GM10248 (cell line): Measurements from ENCODE around the gene TTC8.

ENCODE experiments used
- CTCF ChIA-PET: fragments of 300-600 bp; sonication (Branson Sonifier 250); formaldehyde crosslinking; extraction: SDS; loops from one replicate; lab custom pipeline; 2021; ENCODE audit warnings: antibody characterized with exemption; lab: Yijun Ruan, JAX
- POLR2A ChIA-PET: fragments of 350-650 bp; sonication (Branson Sonifier 250); formaldehyde crosslinking; extraction: SDS; loops from one replicate; lab custom pipeline; 2020; ENCODE audit warnings: antibody characterized with exemption; lab: Yijun Ruan, JAX
- DNase-seq: peaks from one replicate; pipeline ENCODE4 v3.0.0; 2012; ENCODE audit errors: extremely low spot score
- TF ChIP-seq, protein P1 (sequence below): IDR thresholded peaks from 2 replicates; pipeline ENCODE4 v1.5.1; 2012; ENCODE audit warnings: mild to moderate bottlenecking, low read depth; ENCODE audit errors: extremely low read depth, missing control alignments, control extremely low read depth

The TTC8 gene

DNA sequence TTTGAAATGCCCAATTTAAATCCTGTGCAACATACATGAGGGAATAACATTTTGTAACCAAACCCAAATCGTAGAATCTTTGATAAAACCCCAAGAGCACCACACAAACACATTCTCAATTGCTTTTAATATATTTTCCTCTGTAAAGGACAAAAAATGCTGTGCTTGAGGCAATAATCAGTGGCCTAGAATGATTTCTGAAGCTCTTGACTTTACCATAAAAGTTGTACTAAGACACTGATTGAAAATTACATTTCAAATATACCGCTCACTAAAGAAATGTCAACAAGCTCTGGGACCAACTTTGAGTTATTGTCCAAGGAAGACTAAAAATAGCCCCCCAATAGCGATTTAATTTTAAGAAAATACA lies 33.2 kb upstream of the TTC8 start:
- TF ChIP-seq, protein P1, sequence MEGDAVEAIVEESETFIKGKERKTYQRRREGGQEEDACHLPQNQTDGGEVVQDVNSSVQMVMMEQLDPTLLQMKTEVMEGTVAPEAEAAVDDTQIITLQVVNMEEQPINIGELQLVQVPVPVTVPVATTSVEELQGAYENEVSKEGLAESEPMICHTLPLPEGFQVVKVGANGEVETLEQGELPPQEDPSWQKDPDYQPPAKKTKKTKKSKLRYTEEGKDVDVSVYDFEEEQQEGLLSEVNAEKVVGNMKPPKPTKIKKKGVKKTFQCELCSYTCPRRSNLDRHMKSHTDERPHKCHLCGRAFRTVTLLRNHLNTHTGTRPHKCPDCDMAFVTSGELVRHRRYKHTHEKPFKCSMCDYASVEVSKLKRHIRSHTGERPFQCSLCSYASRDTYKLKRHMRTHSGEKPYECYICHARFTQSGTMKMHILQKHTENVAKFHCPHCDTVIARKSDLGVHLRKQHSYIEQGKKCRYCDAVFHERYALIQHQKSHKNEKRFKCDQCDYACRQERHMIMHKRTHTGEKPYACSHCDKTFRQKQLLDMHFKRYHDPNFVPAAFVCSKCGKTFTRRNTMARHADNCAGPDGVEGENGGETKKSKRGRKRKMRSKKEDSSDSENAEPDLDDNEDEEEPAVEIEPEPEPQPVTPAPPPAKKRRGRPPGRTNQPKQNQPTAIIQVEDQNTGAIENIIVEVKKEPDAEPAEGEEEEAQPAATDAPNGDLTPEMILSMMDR = no peak
- no peak for DNase-seq
- CTCF ChIA-PET = interaction anchor here (1.2 kb wide), 1 partner anchor 33 kb away, joined by 3 read pairs; the partner anchor contains the start of gene TTC8
- POLR2A ChIA-PET = no interaction called here

DNA sequence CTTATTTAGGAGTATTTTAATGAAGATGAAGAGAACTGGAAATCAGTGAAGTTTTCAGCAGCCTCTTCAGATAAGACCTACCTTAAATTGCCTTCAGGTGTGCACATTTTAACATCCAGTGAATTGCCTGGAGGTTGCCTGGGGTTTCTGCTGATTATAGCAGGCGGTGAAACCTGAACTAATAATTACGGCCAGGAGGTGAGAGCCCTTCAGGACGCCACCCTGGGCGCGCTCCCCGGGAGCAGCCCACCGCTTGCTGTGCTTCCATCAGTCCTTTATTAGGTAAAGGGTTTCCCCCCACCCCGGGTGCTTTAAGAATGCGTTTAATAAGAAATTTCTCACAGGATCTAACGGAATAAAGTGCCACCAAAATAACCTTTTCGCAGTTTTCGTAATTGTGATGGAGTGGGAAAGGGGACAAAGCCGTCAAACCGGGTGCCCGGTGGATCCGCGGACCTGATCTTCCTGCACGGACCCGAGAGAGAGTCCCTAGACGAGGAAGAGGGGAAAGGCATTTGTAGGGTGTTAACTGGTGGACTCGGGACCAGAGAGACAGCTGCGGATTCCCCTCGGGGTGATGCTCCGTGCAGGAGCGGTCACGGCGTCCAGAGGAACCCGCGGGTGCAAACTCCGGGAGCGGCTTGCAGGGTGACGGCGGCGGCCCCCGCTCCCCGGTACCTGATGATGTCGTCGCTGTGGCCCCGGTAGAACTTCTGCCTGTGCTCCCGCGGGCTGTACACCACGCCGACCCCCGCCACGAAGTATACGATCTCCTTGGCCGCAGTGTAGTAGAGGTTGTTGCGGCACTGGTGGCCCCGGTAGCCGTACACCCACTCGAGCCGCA lies 32.6 kb upstream of the TTC8 start:
- CTCF ChIA-PET = interaction anchor here (1.2 to 1.9 kb wide), 2 partner anchors 33 to 124 kb away, joined by 3 to 9 read pairs; partner anchors contain the start of gene TTC8
- POLR2A ChIA-PET = no interaction called here
- TF ChIP-seq, protein P1 = no peak
- peak; percentile 5 for DNase-seq

DNA sequence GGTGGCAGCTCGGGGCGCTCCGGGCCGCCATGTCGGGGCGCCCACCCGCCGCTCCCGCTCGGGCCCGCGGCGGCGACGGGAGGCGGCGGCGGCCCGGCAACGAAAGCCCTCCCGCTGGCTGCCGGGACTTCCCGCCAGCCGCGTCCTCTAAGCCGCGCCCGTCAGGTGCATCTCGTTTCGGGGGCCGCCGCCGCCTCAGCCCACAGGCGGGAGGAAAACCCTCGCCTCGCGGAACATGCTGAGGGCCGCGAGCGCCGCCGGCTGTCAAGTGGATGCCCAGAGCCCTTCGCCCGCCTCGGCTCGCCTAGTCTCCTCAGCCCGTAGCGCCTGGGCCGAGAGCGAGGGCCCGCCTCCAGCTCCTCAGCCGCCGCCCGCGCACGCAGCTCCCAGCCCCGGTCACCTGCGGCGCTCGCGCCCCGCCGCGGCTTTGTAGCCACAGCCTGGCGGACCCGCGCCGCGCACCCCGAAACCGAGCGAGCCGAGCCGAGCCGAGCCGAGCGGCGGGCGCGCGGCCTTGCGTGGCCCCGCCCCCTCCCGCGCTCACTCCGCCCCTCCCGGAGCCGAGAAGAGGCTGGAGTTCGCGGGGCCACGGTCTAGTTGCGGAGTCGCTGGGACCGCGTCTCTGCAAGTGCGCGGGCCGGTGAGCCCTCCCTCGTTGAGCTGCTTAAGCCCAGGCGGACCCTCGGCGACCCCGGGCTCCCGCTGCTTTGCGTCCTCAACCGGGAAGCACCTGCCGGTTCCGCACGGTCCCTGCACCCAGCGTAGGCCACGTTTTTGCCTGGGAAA lies 31.8 kb upstream of the TTC8 start, which contains the start of gene EML5:
Gene EML5 (minus strand): TSS at position 481 of the 786 bp plus-strand sequence. CDS start 450 bp downstream, at position 31.
- ChIA-PET POLR2A (no interaction called here), CTCF (interaction anchor here (1.3 to 1.9 kb wide), 2 partner anchors 9 to 125 kb away, joined by 4 to 9 read pairs; no protein-coding TSS in a partner anchor)
- peak; percentile 86 for DNase-seq
- TF ChIP-seq, protein P1 = peak; percentile 44

DNA sequence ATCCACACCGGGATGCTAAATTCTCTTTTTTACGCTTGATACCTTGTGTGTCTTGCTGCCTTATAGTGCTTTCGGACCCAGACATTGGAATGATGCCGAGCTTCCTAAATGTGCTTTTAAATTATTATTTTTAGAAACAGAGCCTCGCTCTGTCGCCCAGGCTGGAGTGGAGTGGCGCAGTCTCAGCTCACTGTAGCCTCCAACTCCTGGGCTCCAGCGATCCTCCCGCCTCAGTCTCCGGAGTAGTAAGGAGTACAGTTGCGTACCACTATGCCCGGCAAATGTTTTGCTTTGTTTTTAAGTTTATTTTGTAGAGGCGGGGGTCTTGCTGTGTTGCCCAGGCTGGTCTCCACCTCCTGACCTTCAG lies 31.2 kb upstream of the TTC8 start:
- TF ChIP-seq, protein P1 = no peak
- CTCF ChIA-PET = interaction anchor here (1.3 to 1.9 kb wide), 3 partner anchors 9 to 125 kb away, joined by 4 to 9 read pairs (median 5); no protein-coding TSS in a partner anchor
- no peak for DNase-seq
- POLR2A ChIA-PET = no interaction called here

DNA sequence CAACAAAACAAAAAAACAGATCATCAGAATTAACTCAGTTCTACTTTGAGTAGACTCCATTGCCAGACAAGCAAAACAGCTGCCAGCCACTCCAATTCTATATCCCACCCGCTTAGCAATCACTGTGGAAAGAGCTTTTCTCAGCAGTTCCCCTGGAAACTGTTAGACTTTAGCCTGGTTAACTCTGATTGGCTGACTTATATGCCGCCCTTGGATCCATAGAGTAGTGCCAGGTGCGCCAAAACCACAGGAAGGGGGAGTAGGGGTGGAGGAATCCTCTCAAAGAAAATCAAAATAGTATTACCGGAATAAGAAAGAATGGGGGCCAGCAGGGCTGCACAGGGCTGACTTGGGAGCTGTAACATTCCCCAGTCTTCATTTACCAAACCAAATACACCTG lies 26.3 kb upstream of the TTC8 start:
- ChIA-PET POLR2A (no interaction called here), CTCF (interaction anchor here (1.4 to 1.8 kb wide), 2 partner anchors 15 to 32 kb away, joined by 3 to 5 read pairs; no protein-coding TSS in a partner anchor)
- no peak for DNase-seq
- TF ChIP-seq, protein P1 = no peak

DNA sequence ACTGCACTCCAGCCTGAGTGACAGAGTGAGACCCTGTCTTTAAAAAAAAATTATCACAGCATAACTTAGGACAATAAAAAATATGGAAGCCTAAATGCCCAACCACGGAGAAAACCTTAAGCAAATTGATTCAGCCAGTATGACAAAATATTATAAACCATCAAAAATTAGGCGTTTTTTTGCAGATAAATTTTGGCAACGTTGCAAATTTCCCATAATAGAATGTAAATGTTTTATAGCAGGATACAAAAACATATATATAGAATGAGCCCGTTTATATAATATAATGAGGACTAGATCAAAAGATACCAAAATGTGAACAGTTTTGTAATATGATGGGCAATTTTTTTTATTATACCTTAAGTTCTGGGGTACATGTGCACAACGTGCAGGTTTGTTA lies 24.9 kb upstream of the TTC8 start:
- TF ChIP-seq, protein P1 = no peak
- CTCF ChIA-PET = interaction anchor here (1.1 kb wide), 1 partner anchor 10 kb away, joined by 3 read pairs; no protein-coding TSS in a partner anchor
- no peak for DNase-seq
- POLR2A ChIA-PET = no interaction called here
